HG03354 (cell line): ENCODE data around the gene LRRC40.
"Not testable (repeated sequence)": the region's sequence is repeated elsewhere in the genome, so short reads cannot be mapped to it uniquely, and the experiment has no call there.

ENCODE experiments used
- ATAC-seq: cut with Tn5 transposase; IDR thresholded peaks from one replicate; pipeline ENCODE4 v1.9.1; 2021; ENCODE audit warnings: mild to moderate bottlenecking; ENCODE audit not compliant: unreplicated experiment, poor library complexity, severe bottlenecking

The LRRC40 gene

GRCh38 chr1:70204600-70204999 lies 779 bp downstream of the LRRC40 start:
- no peak for ATAC-seq

DNA sequence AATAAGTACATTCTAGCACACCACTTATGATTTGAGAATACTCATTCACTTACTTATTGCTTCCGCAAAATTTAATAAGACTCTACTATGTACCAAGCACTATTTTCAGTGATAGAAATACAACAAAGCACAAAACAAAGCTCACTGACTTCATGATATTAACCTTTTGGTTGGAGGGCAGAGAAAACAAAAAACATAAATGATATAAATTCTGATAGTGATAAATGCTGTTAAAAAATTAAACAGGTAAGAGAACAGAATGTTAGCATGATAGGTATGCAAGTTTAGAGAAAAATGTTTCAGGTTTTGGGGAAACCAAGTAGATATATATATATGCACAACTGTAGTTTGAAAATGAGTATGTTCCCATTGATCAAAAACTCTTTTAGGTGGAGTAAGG lies 1.2 kb downstream of the LRRC40 start:
- no peak for ATAC-seq

GRCh38 chr1:70202173-70202758 lies 3.1 kb downstream of the LRRC40 start:
- no peak for ATAC-seq

DNA sequence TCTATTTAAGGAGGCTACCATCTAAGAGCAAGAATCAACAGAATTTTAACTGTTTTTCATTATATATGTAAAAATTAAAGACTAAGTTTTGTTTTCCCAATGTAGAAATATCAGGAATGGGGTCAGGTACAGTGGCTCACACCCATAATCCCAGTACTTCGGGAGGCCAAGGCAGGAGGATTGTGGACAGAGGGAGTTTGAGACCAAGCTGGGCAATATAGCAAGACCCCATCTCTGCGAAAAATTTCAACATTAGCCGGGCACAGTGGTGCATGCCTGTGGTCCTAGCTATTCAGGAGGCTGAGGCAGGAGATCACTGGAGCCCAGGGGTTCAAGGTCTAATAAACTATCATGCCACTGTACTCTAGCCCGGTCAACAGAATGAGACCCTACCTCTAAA lies 5.3 kb downstream of the LRRC40 start:
- no peak for ATAC-seq

DNA sequence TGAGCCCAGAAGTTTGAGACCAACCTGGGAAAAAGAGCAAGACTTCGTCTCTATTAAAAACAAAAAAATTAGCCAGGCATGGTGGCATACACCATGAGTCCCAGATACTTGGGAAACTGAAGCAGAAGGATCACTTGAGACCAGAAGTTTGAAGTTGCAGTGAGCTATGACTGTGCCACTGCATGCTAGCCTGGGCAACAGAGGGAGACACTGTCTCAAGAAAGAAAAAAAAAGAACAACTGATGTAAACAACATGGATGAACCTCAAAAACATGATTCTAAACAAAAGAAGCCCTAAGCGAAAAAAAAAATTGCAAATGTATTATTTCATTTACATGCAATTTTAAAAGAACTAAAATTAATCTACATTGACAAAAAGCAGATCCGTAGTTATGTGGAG lies 9.0 kb downstream of the LRRC40 start:
- ATAC-seq: no peak

DNA sequence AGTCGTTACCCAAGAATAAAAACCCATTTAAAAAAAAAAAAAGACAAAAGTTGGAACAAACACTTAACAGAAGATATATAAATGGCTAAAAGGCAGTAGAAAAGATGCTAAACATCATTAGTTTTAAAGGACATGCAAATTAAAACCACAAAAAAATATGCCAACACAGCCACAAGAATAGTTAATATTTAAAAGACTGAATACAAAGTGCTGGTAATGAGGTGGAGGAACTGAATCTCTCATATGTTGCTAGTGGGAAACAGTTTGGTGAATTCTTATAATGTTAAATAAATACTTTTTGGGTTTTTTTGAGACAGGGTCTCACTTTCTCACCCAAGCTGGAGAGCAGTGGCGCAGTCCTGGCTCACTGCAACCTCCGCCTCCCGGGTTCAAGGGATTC lies 10.0 kb downstream of the LRRC40 start:
- peak; percentile 96 for ATAC-seq

GRCh38 chr1:70194601-70195000 lies 10.8 kb downstream of the LRRC40 start:
- ATAC-seq: no peak

DNA sequence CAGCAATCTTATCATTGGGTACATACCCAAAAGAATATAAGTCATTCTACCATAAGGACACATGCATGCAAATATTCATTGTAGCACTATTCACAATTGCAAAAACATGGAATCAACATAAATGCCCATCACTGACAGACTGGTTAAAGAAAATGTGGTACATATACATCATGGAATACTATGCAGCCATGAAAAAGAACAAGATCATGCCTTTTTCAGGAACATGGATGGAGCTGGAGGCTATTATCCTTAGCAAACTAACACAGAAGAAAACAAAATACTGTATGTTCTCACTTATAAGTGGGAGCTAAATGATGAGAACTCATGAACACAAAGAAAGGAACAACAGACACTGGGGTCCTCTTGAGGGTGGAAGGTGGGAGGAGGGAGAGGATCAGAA lies 12.9 kb downstream of the LRRC40 start:
- ATAC-seq: not testable (repeated sequence)

DNA sequence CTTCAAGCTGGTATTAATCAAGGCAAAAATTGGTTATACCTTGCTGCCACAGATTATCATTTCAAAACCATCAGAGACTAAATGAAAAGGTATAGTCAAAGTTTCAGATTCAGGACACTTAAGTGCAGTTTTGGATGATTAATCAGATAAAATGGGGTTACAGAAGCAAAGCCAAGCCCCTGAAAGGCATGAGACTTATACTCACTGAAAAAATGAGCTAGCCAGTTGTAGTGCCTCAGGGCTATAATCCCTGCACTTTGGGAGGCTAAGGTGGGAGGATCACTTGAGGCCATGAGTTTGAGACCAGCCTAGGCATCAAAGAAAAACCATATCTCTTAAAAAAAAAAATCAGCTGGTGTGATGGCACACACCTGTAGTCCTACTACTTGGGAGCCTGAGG lies 15.2 kb downstream of the LRRC40 start:
- no peak for ATAC-seq

DNA sequence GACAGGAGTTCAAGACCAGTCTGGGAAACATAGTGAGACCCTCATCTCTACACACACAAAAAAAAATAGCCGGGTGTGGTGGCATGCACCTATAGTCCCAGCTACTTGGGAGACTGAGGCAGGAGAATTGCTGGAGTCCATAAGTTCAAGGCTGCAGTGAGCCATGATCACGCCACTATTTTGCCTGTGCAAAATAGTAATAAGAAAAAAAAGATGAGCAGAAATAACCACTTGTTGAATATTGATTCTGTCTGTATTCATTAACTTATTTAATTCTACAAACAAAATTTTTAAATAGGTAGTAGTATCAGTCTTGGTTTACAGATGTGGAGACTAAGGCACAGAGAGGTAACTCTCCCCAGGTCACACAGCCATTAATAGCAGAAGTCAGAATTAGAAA lies 16.9 kb downstream of the LRRC40 start:
- no peak for ATAC-seq

DNA sequence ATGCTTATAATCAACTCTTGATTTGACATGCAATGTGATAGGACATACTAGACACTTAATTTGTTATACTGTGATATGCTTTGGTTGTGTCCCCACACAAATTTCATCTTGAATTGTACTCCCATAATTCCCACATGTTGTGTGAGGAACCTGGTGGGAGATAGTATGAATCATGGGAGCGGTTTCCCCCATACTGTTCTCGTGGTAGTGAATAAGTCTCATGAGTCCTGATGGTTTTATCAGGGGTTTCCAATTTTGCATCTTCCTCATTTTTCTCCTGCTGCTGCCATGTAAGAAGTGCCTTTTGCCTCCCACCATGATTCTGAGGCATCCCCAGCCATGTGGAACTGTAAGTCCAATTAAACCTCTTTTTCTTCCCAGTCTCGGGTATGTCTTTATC lies 20.2 kb downstream of the LRRC40 start:
- ATAC-seq: not testable (repeated sequence)

DNA sequence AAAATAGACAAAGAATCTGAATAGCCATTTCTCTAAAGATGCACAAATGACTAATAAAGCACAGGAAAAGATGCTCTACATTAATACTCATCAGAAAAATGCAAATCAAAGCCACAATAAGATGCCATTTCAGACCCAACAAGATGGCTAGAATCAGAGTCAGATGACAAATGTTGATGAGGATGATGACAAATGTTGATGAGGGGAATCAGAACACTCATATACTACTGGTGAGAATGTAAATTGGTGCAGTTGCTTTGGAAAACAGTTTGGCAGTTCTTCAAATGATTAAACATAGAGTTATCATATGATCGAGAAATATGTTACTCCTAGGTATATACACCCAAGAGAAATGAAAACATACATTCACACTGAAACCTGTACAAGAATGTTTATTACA lies 33.9 kb downstream of the LRRC40 start:
- no peak for ATAC-seq

DNA sequence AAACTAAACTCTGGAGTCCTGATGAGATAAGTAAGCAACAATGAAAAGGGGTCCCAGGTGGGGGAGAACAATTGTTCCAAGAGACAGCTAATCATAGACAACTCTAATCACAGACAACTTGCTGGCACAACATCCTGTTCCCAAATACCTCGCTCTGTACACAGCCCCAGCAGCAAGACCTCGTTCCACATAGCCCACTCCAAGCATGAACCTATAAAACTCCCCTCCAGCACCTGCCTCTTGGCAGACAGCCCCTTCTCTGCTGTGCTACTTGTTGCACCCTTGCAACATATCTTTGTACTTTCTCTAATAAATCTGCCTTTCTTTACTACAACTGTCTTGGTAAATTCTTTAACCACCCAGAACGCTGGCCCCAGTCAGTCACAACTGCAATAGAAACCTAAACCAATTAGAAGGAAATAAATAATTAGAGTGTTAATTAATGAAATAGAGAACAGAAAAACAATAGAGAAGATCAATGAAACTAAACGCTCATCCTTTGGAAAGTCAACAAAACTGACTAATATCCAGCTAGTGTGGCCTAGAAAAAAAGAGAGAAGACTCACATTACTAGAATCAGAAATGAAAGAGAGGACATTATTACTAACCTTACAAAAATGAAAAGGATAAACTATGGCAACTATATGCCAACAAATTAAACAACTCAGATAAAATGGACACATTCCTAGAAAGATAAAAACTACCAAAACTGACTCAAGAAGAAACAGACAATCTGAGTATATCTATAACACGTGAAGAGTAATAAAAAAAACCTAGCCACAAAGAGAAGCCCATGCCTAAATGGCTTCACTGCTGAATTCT lies 36.1 kb downstream of the LRRC40 start:
- no peak for ATAC-seq

DNA sequence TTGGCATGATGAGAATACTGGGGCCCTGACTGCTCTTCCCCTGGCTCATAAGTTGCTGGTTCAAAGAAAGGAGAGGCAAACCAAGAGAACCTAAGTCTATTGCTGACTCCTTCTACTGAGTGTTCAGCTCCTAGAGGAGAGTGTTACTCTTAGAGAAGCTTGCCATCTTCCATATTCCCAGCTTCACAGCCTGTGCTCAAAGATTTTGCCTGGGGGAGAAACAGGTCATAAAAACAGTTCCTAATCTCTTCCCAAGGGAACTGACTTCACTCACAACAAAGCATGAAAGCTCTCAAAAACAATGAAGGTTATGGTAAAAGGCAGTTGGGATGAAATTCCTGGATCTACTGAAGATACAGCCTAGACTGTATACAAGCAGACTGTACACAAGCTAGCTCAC lies 37.1 kb downstream of the LRRC40 start:
- ATAC-seq: no peak

GRCh38 chr1:70164350-70164749 lies 41.0 kb downstream of the LRRC40 start:
- ATAC-seq: no peak

DNA sequence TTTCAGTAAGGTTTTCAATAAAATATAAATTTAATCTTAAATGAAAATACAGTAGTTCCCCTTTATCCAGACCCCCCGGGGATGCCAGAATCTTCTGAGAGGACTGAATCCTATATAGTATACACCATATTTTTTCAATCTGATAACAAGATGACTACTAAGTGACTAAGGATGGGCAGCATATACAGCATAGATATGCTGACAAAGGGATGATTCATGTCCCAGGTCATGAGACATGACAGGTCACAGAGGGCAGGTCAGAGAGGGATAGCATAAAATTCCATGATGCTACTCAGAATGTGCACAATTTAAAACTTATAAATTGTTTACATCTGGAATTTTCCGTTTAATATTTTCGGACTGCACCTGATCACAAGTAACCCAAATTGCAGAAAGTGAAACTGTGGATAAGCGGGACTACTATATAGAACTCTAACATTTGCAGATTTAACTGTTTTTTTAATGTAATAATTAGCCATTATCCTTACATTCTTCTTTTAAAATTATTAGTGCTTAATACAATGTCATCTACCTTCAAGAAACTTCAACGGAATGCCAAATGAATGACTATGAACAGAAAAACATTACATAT lies 48.8 kb downstream of the LRRC40 start:
- ATAC-seq: no peak

- no peak for ATAC-seq
These were observed 51.6 kb downstream of the LRRC40 start for GRCh38 chr1:70153739-70154138.

- no peak for ATAC-seq
These were observed 54.9 kb downstream of the LRRC40 start for GRCh38 chr1:70150444-70150843.

- no peak for ATAC-seq
These were observed 58.9 kb downstream of the LRRC40 start for GRCh38 chr1:70146488-70146887.

DNA sequence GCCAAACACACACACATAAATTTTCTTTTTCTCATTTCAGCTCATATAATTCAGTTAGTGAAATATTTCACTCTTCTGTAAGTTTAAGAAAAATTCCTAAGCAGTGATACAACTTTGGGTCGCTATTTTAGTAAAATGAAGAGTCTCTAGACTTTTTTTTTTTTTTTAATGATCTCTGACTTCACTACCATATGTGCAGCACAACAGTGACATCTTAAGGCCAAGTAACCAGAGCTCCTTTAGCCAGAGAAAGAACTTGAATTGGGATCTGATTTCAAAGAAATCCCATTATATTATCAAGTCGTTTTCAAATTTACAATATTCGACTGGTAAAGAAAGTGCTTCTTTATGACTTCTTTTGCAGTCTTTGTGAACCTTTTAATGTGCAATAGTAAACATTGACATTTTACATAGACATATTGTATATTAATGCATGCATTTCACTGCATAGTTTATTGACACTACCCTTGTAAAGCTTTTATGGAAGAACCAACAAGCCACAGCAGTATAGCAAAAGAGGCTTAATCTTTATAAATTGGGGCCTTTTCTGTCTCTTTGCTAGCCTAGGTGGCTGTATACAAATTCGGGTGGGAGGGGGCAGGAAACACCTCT lies 62.2 kb downstream of the LRRC40 start:
- no peak for ATAC-seq

DNA sequence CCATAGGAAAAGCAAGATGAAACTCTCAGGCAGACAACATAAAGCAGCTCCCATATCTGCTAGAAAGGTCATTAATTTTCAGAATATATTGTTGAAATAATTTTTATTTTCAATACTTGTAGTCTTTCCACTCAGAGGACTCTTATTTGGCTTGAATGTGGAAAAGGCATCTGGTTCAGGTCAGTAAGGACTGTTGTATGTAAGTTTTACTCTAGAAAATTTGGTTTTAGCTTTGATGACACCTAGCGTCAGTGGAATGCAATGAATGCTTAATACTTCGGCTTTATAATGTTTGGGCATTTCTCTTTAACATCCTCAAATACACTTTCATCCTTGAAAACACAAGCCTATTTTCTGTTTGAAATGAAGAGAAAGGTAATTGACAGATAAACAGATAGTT lies 63.3 kb downstream of the LRRC40 start:
- ATAC-seq: no peak
